Body of pancreas (tissue), 4 donors: Measurements from ENCODE around the gene PAOX. TPM values are rescaled to one million over a fixed set of nuclear protein-coding genes. Genes with fewer than 3 reads are reported as not detected.
"Not testable (repeated sequence)": the region's sequence is repeated elsewhere in the genome, so short reads cannot be mapped to it uniquely, and the experiment has no call there.

Source experiments
- ATAC-seq: fragments of 150-250 bp; one replicate; pipeline ENCODE4 v1.9.1; 2016
- DNase-seq, 4 donors: peaks; one replicate each; pipeline ENCODE4 v3.0.0-alpha.2; 2019
- H3K27ac ChIP-seq, 4 donors: fragments of 200-600 bp; sonication (generic); 1 replicate in 3 of 4; 2 replicates in 1 of 4; pipeline versions ENCODE4 v1.5.1 to v1.6.1; 2016 to 2019; ENCODE audit warnings: mild to moderate bottlenecking in 1 of 4, mixed read lengths in 1 of 4, moderate library complexity in 1 of 4
- H3K27me3 ChIP-seq, 2 donors: fragments of 200-600 bp; sonication (generic); one replicate each; pipeline ENCODE4 v1.6.0; 2016; ENCODE audit warnings: mild to moderate bottlenecking in 1 of 2
- H3K36me3 ChIP-seq, 2 donors: fragments of 200-600 bp; sonication (generic); replicated peaks in 1 of 2; 2 replicates each; pipeline ENCODE4 v1.5.1; 2016; ENCODE audit warnings: low read depth in 2 of 2; ENCODE audit not compliant: insufficient read depth in 1 of 2
- H3K4me1 ChIP-seq: fragments of 200-600 bp; sonication (generic); one replicate; pipeline ENCODE4 v1.6.0; 2016
- H3K4me3 ChIP-seq, 2 donors: fragments of 200-600 bp; sonication (generic); 1 replicate in 1 of 2; 2 replicates in 1 of 2; pipeline ENCODE4 v1.5.1; 2016 to 2019
- H3K9me3 ChIP-seq, 3 donors: fragments of 200-600 bp; sonication (generic); 1 replicate in 2 of 3; 2 replicates in 1 of 3; pipeline ENCODE4 v1.5.1; 2016
- POLR2A ChIP-seq, 3 donors: fragments of 450-650 bp; IDR thresholded peaks; one replicate each; pipeline ENCODE4 v1.6.1; 2016; ENCODE audit warnings: antibody characterized with exemption in 3 of 3, mild to moderate bottlenecking in 2 of 3
- WGBS, 2 donors: methylation state at CpG; one replicate each; pipeline ENCODE4 v1.1.5; 2017; 5-methylcytosine and 5-hydroxymethylcytosine counted together
- intact Hi-C: fragments of 100-400 bp; cut with DNase I; formaldehyde crosslinking; loops from one replicate; pipeline ENCODE4 v1.15.1; 2023
- total RNA-seq, 2 donors: library from RNA; depleted of rRNA; stranded (reverse); fragments of >200 nt; gene quantifications; one replicate each; pipeline ENCODE4 v1.1.0, GENCODE V29; 2016
- TF ChIP-seq, protein P1 (sequence below), 7 experiments: fragments of 450-650 bp in 4 of 7; fragments of 200-600 bp in 3 of 7; sonication (generic) in 3 of 7; IDR thresholded peaks; one replicate each; pipeline ENCODE4 v1.5.1; 2016 to 2019; ENCODE audit warnings: antibody characterized with exemption in 7 of 7

Gene PAOX
- total RNA-seq, 2 donors from 2014 or later, result 8.3 to 9.6 TPM

- intact Hi-C loops, result no loop called here
These were observed 42.5 kb downstream of the PAOX start for GRCh38 chr10:133421336-133422222.

GRCh38 chr10:133422223-133422806 lies 43.3 kb downstream of the PAOX start:
- DNase-seq, result no peak
- H3K27ac ChIP-seq, result no peak overlapping the region
- ATAC-seq, result no peak
- 84 to 90% methylated on average over 9 to 16 of the region's 16 CpGs for WGBS, 2 donors
- intact Hi-C loops, result no loop called here
- peaks cover 0 to 7% of the 10 kb centered on the region in 2 donors for H3K36me3 ChIP-seq
- peaks cover 12% of the 10 kb centered on the region for H3K4me1 ChIP-seq
- H3K9me3 ChIP-seq, result no peaks in the 10 kb centered on the region
- TF ChIP-seq, protein P1, sequence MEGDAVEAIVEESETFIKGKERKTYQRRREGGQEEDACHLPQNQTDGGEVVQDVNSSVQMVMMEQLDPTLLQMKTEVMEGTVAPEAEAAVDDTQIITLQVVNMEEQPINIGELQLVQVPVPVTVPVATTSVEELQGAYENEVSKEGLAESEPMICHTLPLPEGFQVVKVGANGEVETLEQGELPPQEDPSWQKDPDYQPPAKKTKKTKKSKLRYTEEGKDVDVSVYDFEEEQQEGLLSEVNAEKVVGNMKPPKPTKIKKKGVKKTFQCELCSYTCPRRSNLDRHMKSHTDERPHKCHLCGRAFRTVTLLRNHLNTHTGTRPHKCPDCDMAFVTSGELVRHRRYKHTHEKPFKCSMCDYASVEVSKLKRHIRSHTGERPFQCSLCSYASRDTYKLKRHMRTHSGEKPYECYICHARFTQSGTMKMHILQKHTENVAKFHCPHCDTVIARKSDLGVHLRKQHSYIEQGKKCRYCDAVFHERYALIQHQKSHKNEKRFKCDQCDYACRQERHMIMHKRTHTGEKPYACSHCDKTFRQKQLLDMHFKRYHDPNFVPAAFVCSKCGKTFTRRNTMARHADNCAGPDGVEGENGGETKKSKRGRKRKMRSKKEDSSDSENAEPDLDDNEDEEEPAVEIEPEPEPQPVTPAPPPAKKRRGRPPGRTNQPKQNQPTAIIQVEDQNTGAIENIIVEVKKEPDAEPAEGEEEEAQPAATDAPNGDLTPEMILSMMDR (IDR thresholded peaks at IDR 0.05), result no peak
- TF ChIP-seq POLR2A (IDR thresholded peaks at IDR 0.05), result no peak
- peaks cover 0 to 3% of the 10 kb centered on the region in 2 donors for H3K27me3 ChIP-seq
- no peak overlapping the region for H3K4me3 ChIP-seq

More at GRCh38 chr10:133421336-133422222, 42.5 kb downstream of the PAOX start:
- Histone ChIP-seq H3K4me1 (peaks cover 12% of the 10 kb centered on the region), H3K9me3 (no peaks in the 10 kb centered on the region), H3K27me3 (peaks cover 0 to 3% of the 10 kb centered on the region in 2 donors), H3K4me3 (no peak overlapping the region), H3K36me3 (peaks cover 0 to 7% of the 10 kb centered on the region in 2 donors), H3K27ac (no peak overlapping the region)
- WGBS, 2 donors, result 87 to 88% methylated on average over 6 to 15 of the region's 17 CpGs
- TF ChIP-seq, protein P1 (IDR thresholded peaks at IDR 0.05), result no peak
- TF ChIP-seq POLR2A (IDR thresholded peaks at IDR 0.05), result no peak
- no peak for DNase-seq
- no peak for ATAC-seq

DNA sequence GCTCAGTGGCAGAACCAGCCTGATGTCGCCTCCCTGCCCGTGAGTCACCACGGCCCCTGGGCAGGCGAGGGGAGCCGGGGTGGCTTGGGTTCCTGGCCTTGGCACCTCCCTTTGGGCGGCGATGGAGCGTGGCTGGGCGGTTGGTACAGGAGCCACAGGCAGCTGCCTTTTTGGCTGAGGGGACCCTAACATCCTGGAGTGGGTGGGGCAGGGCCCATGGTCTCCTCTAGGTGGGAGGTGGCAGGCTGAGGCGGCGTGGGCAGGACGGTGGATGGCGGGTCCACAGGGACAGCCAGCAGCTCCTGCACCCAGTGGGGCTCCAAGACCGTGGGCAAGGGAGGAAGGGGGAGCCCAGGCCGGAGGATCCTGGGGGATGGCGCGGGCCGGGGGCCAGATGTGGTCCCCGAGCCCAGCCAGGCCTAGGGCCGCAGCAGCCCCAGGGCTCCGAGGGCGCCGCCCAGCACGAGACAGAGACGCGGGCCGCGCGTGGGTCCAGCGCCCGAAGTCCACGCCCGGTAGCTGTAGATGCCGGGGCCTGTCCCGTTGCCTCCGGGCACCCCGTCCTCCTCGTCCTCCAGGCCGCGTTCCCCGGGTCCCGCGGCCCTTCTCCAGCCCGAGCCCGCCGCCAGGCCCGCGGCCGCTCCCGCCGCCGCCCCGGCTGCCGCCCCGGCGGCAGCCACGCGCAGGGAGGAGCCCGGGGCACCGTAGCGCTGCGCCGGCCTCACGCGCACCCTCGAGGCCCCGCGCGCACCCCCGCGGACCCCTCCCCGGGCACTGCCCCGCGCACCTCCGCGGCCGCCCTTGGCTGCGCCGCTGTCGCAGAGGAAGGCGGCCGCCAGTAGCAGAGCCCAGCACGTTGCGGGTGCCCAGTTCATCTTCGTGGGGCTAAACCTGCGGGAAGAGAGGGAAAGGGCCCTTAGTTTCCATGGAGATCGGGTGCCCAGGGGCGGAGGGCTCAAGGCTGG lies 44.0 kb downstream of the PAOX start:
- Histone ChIP-seq H3K27me3 (peaks cover 0 to 3% of the 10 kb centered on the region in 2 donors), H3K36me3 (peaks cover 0 to 7% of the 10 kb centered on the region in 2 donors), H3K27ac (no peak overlapping the region), H3K4me1 (peaks cover 12% of the 10 kb centered on the region), H3K4me3 (no peak overlapping the region), H3K9me3 (no peaks in the 10 kb centered on the region)
- DNase-seq, result no peak
- peak; percentile 18 for ATAC-seq
- intact Hi-C loops, result no loop called here
- no peak for TF ChIP-seq POLR2A (IDR thresholded peaks at IDR 0.05)
- TF ChIP-seq, protein P1 (IDR thresholded peaks at IDR 0.05), result no peak
- WGBS, 2 donors, result 41 to 78% methylated on average over 9 to 33 of the region's 88 CpGs

GRCh38 chr10:133424102-133424501 lies 45.0 kb downstream of the PAOX start:
- H3K4me3 ChIP-seq, H3K9me3 ChIP-seq, H3K27ac ChIP-seq, H3K27me3 ChIP-seq, DNase-seq, intact Hi-C loops, H3K36me3 ChIP-seq: not testable (repeated sequence)
- WGBS, 2 donors, result no CpG with 5 or more reads among the region's 46 CpGs
- peak; percentile 13 for ATAC-seq
- H3K4me1 ChIP-seq, result peaks cover 12% of the 10 kb centered on the region

DNA sequence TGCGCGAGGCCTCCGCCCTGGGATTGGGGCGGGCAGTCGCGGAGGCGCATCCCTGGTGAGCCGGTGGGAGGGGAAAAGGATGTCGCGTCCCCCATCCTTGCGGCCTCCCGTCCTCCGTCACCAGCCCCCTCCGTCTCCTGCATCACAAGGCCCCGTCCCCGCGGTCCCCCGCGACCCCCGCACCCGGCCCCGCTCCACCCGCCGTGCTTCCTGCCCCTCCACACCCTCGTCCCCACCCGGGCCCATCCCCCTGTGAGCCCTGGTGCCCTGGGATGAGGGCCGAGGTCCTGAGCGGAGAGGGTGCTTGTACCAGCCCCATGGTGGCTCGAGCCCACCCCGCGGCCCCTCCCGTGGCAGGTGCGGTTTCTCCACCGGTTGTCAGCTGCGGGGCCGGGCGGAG lies 45.5 kb downstream of the PAOX start, which contains the start of gene SPRN:
TSS of gene SPRN (minus strand) at position 25 of the 400 bp plus-strand sequence. CDS start 944 bp downstream, outside the sequence.
- WGBS, 2 donors, result no CpG with 5 or more reads among the region's 37 CpGs
- H3K27ac ChIP-seq, intact Hi-C loops, DNase-seq, H3K36me3 ChIP-seq, ATAC-seq, H3K9me3 ChIP-seq, H3K4me3 ChIP-seq, H3K27me3 ChIP-seq: not testable (repeated sequence)
- peaks cover 12% of the 10 kb centered on the region for H3K4me1 ChIP-seq

DNA sequence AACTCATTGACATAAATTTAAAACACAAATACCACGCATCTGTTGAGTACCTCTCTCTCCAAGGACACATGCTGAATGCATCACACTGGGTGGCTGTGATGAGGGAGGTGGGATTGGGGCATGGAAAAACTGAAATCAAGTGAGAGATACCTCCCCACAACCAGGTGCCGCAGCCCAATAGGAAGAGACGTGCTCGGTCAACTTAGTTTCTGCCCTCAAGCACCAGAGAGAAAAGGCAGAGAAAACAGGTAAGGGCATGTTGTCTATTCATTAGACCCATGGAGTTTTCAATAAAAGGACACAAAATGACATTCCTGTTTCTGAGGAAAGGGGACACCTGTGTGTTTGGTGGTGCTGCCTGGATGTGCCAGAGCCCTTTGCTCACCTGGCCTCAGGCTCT lies 50.5 kb downstream of the PAOX start:
- H3K36me3 ChIP-seq, H3K27me3 ChIP-seq: not testable (repeated sequence)
- 91 to 96% methylated on average over 4 of the region's 4 CpGs for WGBS, 2 donors

DNA sequence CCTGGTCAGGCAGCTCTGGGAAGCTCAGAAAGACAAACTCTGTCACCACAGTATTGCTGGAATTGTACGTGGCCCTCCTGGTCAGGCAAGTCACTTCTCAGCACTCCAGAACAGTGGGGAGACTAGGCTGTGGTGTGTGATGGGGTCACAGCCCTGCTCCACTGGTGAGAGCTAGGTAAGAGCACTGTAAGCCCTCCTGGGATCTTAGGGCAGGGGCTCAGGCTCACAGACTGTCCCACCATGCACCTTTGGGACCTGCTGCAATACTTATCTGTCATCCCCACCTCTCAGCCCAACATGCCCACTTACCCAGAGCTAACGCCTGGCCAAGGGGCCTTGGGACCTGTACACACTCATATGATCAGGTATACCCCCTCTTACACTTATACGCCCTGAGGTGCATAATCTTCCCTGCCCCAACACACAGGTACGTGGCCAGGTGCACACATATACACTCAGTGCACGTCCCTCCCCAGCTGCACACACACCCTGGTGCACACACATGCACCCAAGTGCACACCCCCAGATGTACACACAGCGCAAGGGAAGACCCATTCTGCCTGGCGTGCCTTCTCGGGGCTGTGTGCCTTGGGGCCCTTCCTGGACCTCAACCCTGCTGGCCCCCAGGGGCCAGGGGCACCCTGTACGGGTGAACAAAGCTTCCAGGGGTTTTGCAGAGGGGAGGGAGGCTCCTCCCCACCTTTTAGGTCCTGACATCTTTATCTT lies 53.0 kb downstream of the PAOX start:
- H3K27ac ChIP-seq, H3K4me1 ChIP-seq, DNase-seq, intact Hi-C loops, H3K27me3 ChIP-seq, ATAC-seq, H3K9me3 ChIP-seq, H3K36me3 ChIP-seq, H3K4me3 ChIP-seq: not testable (repeated sequence)
- WGBS, 2 donors, result 54 to 81% methylated on average over 4 to 5 of the region's 9 CpGs

More for the DNA sequence above, 50.5 kb downstream of the PAOX start:
- H3K27ac ChIP-seq, H3K9me3 ChIP-seq, DNase-seq, intact Hi-C loops, H3K4me1 ChIP-seq, ATAC-seq, H3K4me3 ChIP-seq: not testable (repeated sequence)
